Measurements from ENCODE around the gene SNX25.

The SNX25 gene

DNA sequence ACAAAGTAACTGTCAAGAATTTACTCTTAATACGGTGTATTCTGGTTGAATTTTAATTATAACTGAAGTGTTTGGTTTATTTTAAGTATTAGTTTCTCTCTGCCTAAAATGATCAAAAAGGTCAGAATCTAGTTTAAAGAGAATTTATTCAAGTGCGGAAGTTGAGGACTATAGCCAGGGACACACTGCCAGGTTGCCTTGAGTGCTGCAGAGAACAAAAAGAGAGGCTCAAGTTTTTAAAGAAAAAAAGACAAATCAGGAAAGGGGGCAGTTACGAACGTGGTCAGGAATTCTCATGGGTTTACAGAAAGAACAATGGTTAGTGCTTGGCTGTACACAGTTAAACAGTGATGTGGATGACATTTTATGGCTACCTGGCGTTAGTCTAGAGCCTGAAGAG lies 81.3 kb downstream of the SNX25 start:
- Histone ChIP-seq H3F3A (ENCODE audit: control insufficient read depth, insufficient read depth) (no peaks in the 10 kb centered on the region), H3K9me2 (replicated peaks; ENCODE audit: control insufficient read depth, low read length) (no peaks in the 10 kb centered on the region), H4K20me1 (ENCODE audit: control insufficient read depth, insufficient read depth, low read depth, low read length) (no peaks in the 10 kb centered on the region), H3K4me2 (ENCODE audit: low read length) (no peak overlapping the region), H3K27ac (ENCODE audit: low read depth, low read length) (no peak overlapping the region), H3K4me3 (ENCODE audit: low read length) (no peak overlapping the region), H3K27me3 (ENCODE audit: control insufficient read depth, low read length) (no peaks in the 10 kb centered on the region), H3K36me3 (ENCODE audit: control insufficient read depth, low read length) (peaks cover 62% of the 10 kb centered on the region), H3K79me2 (ENCODE audit: control insufficient read depth, low read length) (no peaks in the 10 kb centered on the region), H3K9me3 (ENCODE audit: control insufficient read depth, insufficient read depth, low read length) (no peaks in the 10 kb centered on the region), H3K4me1 (ENCODE audit: control insufficient read depth, low read length) (no peaks in the 10 kb centered on the region)
- no peak for TF ChIP-seq EZH2phosphoT487 (IDR thresholded peaks at IDR 0.05; ENCODE audit: borderline replicate concordance, low read length)
- TF ChIP-seq, protein P1, sequence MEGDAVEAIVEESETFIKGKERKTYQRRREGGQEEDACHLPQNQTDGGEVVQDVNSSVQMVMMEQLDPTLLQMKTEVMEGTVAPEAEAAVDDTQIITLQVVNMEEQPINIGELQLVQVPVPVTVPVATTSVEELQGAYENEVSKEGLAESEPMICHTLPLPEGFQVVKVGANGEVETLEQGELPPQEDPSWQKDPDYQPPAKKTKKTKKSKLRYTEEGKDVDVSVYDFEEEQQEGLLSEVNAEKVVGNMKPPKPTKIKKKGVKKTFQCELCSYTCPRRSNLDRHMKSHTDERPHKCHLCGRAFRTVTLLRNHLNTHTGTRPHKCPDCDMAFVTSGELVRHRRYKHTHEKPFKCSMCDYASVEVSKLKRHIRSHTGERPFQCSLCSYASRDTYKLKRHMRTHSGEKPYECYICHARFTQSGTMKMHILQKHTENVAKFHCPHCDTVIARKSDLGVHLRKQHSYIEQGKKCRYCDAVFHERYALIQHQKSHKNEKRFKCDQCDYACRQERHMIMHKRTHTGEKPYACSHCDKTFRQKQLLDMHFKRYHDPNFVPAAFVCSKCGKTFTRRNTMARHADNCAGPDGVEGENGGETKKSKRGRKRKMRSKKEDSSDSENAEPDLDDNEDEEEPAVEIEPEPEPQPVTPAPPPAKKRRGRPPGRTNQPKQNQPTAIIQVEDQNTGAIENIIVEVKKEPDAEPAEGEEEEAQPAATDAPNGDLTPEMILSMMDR (IDR thresholded peaks at IDR 0.05; ENCODE audit: low read depth, low read length, poor library complexity, severe bottlenecking) = no peak

- H3K9me3 ChIP-seq (ENCODE audit: control insufficient read depth, insufficient read depth, low read length) = no peaks in the 10 kb centered on the region
- no peak for TF ChIP-seq EZH2phosphoT487 (IDR thresholded peaks at IDR 0.05; ENCODE audit: borderline replicate concordance, low read length)
- TF ChIP-seq, protein P1 (IDR thresholded peaks at IDR 0.05; ENCODE audit: low read depth, low read length, poor library complexity, severe bottlenecking) = no peak
- no peaks in the 10 kb centered on the region for H3F3A ChIP-seq (ENCODE audit: control insufficient read depth, insufficient read depth)
- no peaks in the 10 kb centered on the region for H4K20me1 ChIP-seq (ENCODE audit: control insufficient read depth, insufficient read depth, low read depth, low read length)
- no peaks in the 10 kb centered on the region for H3K27me3 ChIP-seq (ENCODE audit: control insufficient read depth, low read length)
- no peaks in the 10 kb centered on the region for H3K9me2 ChIP-seq (replicated peaks; ENCODE audit: control insufficient read depth, low read length)
- H3K4me1 ChIP-seq (ENCODE audit: control insufficient read depth, low read length) = no peaks in the 10 kb centered on the region
- H3K36me3 ChIP-seq (ENCODE audit: control insufficient read depth, low read length) = peaks cover 72% of the 10 kb centered on the region
- H3K79me2 ChIP-seq (ENCODE audit: control insufficient read depth, low read length) = no peaks in the 10 kb centered on the region
- no peak overlapping the region for H3K4me3 ChIP-seq (ENCODE audit: low read length)
- H3K4me2 ChIP-seq (ENCODE audit: low read length) = no peak overlapping the region
- no peak overlapping the region for H3K27ac ChIP-seq (ENCODE audit: low read depth, low read length)
Measured at GRCh38 chr4:185293202-185293601, 83.8 kb downstream of the SNX25 start.

DNA sequence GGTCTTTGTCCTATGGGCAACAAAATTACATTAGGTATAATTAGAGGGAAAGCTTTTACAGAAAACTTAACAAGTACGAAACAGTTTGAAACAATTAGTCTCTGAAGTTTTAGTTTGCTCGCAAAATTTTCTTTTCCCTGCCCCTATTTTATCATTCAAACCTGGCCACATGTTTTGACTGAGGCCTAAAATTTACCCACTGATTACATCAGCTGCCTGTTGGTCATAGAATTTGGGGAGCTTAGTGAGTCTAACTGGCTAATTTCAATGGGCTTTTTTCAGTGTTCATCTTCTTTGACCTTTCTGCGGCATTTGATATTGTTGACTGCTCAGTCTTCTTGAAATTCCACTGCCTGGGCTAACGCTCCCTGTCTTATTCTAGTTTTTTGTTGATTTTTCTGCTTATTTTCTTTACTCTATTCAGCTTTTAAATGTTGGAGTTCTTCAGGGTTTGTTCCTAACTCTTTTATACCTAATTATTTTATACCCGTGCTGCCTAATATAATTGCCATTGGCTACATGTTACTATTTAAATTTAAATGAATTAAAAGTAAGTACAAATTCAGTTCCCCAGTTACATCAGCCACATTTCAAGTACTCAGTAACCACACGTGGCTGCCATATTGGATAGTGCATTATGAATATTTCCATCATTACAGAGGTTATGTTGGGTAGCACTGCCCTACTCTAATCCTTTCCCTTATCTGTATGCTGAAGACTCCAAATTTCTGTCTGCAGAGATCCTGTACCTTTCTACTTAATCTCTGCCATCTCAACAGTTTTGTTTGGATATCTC lies 87.5 kb downstream of the SNX25 start:
- Histone ChIP-seq H3K9me2 (replicated peaks; ENCODE audit: control insufficient read depth, low read length) (no peaks in the 10 kb centered on the region), H3K4me3 (ENCODE audit: low read length) (no peak overlapping the region), H3K4me2 (ENCODE audit: low read length) (no peak overlapping the region), H3K4me1 (ENCODE audit: control insufficient read depth, low read length) (no peaks in the 10 kb centered on the region), H3K27ac (ENCODE audit: low read depth, low read length) (no peak overlapping the region), H3K9me3 (ENCODE audit: control insufficient read depth, insufficient read depth, low read length) (no peaks in the 10 kb centered on the region), H3K79me2 (ENCODE audit: control insufficient read depth, low read length) (no peaks in the 10 kb centered on the region), H4K20me1 (ENCODE audit: control insufficient read depth, insufficient read depth, low read depth, low read length) (no peaks in the 10 kb centered on the region), H3K36me3 (ENCODE audit: control insufficient read depth, low read length) (peaks cover 43% of the 10 kb centered on the region), H3K27me3 (ENCODE audit: control insufficient read depth, low read length) (no peaks in the 10 kb centered on the region), H3F3A (ENCODE audit: control insufficient read depth, insufficient read depth) (no peaks in the 10 kb centered on the region)
- no peak for TF ChIP-seq EZH2phosphoT487 (IDR thresholded peaks at IDR 0.05; ENCODE audit: borderline replicate concordance, low read length)
- TF ChIP-seq, protein P1 (IDR thresholded peaks at IDR 0.05; ENCODE audit: low read depth, low read length, poor library complexity, severe bottlenecking) = no peak
